Measurements from ENCODE around the gene MAN2A2. TPM values are rescaled to one million over a fixed set of nuclear protein-coding genes. Genes with fewer than 3 reads are reported as not detected.

The MAN2A2 gene
- total RNA-seq, 1 donor from 2014 or later = 51.4 TPM

GRCh38 chr15:90915216-90915807 lies 12.2 kb downstream of the MAN2A2 start:
- H3K27me3 Mint-ChIP-seq (ENCODE audit: low read depth) = no peaks in the 10 kb centered on the region

GRCh38 chr15:90915808-90916440 lies 12.8 kb downstream of the MAN2A2 start:
- no peaks in the 10 kb centered on the region for H3K27me3 Mint-ChIP-seq (ENCODE audit: low read depth)
- peak overlapping the region; percentile 90 for H3K27ac Mint-ChIP-seq (ENCODE audit: unreplicated experiment)
- no peak for DNase-seq (ENCODE audit: low spot score)
- peaks cover 42% of the 10 kb centered on the region for H3K36me3 Mint-ChIP-seq (ENCODE audit: low read depth)
- no peak overlapping the region for H3K4me3 Mint-ChIP-seq (ENCODE audit: unreplicated experiment)
- TF ChIP-seq, protein P1, sequence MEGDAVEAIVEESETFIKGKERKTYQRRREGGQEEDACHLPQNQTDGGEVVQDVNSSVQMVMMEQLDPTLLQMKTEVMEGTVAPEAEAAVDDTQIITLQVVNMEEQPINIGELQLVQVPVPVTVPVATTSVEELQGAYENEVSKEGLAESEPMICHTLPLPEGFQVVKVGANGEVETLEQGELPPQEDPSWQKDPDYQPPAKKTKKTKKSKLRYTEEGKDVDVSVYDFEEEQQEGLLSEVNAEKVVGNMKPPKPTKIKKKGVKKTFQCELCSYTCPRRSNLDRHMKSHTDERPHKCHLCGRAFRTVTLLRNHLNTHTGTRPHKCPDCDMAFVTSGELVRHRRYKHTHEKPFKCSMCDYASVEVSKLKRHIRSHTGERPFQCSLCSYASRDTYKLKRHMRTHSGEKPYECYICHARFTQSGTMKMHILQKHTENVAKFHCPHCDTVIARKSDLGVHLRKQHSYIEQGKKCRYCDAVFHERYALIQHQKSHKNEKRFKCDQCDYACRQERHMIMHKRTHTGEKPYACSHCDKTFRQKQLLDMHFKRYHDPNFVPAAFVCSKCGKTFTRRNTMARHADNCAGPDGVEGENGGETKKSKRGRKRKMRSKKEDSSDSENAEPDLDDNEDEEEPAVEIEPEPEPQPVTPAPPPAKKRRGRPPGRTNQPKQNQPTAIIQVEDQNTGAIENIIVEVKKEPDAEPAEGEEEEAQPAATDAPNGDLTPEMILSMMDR (IDR thresholded peaks at IDR 0.05) = no peak
- no peaks in the 10 kb centered on the region for H3K9me3 Mint-ChIP-seq (ENCODE audit: low read depth)
- H3K4me1 Mint-ChIP-seq (ENCODE audit: low read depth) = peaks cover 10% of the 10 kb centered on the region

More at GRCh38 chr15:90915216-90915807, 12.2 kb downstream of the MAN2A2 start:
- TF ChIP-seq, protein P1 (IDR thresholded peaks at IDR 0.05) = no peak
- Mint-ChIP-seq H3K27ac (ENCODE audit: unreplicated experiment) (peak overlapping the region; percentile 90), H3K9me3 (ENCODE audit: low read depth) (no peaks in the 10 kb centered on the region), H3K4me3 (ENCODE audit: unreplicated experiment) (no peak overlapping the region), H3K36me3 (ENCODE audit: low read depth) (peaks cover 43% of the 10 kb centered on the region), H3K4me1 (ENCODE audit: low read depth) (peaks cover 10% of the 10 kb centered on the region)
- no peak for DNase-seq (ENCODE audit: low spot score)

DNA sequence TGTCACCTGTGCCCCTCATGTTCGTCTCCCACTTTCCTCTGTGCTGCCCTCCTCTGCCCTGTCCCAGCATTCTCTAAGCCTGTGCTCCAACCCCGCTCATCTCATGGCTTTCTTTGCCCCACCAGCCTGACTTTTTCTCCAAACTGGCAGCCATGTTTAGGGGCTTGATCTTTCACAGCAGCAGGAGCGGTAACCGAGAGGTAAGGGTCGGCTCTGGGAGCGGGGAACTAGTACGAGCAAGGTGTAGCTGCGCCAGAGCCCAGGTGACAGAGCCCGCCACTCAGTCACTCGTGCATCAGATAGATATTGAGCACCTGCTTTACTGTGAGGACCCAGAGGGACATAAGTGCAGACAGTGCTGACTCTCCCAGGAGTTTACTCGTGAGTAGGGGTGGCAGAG lies 13.4 kb downstream of the MAN2A2 start:
- Mint-ChIP-seq H3K27ac (ENCODE audit: unreplicated experiment) (no peak overlapping the region), H3K9me3 (ENCODE audit: low read depth) (no peaks in the 10 kb centered on the region), H3K27me3 (ENCODE audit: low read depth) (no peaks in the 10 kb centered on the region)

GRCh38 chr15:90917569-90917968 lies 14.5 kb downstream of the MAN2A2 start:
- no peak for DNase-seq (ENCODE audit: low spot score)
- TF ChIP-seq, protein P1 (IDR thresholded peaks at IDR 0.05) = no peak
- H3K27me3 Mint-ChIP-seq (ENCODE audit: low read depth) = no peaks in the 10 kb centered on the region
- no peak overlapping the region for H3K4me3 Mint-ChIP-seq (ENCODE audit: unreplicated experiment)
- H3K9me3 Mint-ChIP-seq (ENCODE audit: low read depth) = no peaks in the 10 kb centered on the region
- no peak overlapping the region for H3K27ac Mint-ChIP-seq (ENCODE audit: unreplicated experiment)
- peaks cover 10% of the 10 kb centered on the region for H3K4me1 Mint-ChIP-seq (ENCODE audit: low read depth)
- H3K36me3 Mint-ChIP-seq (ENCODE audit: low read depth) = peaks cover 42% of the 10 kb centered on the region

More for the DNA sequence above, 13.4 kb downstream of the MAN2A2 start:
- no peak for DNase-seq (ENCODE audit: low spot score)
- TF ChIP-seq, protein P1 (IDR thresholded peaks at IDR 0.05) = no peak
- H3K36me3 Mint-ChIP-seq (ENCODE audit: low read depth) = peaks cover 43% of the 10 kb centered on the region
- peaks cover 10% of the 10 kb centered on the region for H3K4me1 Mint-ChIP-seq (ENCODE audit: low read depth)
- H3K4me3 Mint-ChIP-seq (ENCODE audit: unreplicated experiment) = no peak overlapping the region

DNA sequence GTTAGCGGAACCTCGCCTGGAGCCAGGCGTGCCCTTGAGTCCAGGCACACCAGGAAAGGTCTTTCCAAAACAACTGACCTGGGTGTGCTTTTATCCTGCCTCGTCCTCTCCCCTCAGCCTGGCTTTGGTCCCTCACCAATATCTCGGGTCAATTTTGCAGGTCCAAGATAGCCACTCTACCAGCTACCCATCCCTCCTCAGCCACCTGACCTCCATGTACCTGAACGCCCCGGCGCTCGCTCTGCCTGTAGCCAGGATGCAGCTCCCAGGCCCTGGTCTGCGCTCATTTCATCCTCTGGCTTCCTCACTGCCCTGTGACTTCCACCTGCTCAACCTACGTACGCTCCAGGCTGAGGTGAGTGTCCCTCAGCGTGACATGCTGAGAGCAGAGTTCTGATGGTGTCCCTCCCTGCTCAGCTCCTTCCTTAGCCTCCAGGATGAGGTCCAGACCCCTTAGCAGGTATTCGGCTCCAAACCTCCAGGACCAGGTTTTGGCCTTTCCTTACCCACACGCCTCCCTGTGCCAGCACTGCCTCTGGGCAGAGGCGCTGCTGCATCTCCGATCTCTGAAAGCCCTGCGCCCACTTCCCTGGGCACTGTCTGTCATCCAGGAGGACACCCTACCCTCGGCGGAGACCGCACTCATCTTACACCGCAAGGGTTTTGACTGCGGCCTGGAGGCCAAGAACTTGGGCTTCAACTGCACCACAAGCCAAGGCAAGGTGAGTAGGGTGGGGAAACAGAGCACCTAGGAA lies 15.1 kb downstream of the MAN2A2 start:
- H3K27ac Mint-ChIP-seq (ENCODE audit: unreplicated experiment) = no peak overlapping the region
- H3K4me3 Mint-ChIP-seq (ENCODE audit: unreplicated experiment) = no peak overlapping the region
- H3K27me3 Mint-ChIP-seq (ENCODE audit: low read depth) = no peaks in the 10 kb centered on the region
- TF ChIP-seq, protein P1 (IDR thresholded peaks at IDR 0.05) = no peak
- no peak for DNase-seq (ENCODE audit: low spot score)
- peaks cover 36% of the 10 kb centered on the region for H3K36me3 Mint-ChIP-seq (ENCODE audit: low read depth)
- H3K4me1 Mint-ChIP-seq (ENCODE audit: low read depth) = peaks cover 10% of the 10 kb centered on the region
- no peaks in the 10 kb centered on the region for H3K9me3 Mint-ChIP-seq (ENCODE audit: low read depth)
